Measurements from ENCODE around the gene PAPOLB. TPM values are rescaled to one million over a fixed set of nuclear protein-coding genes. Genes with fewer than 3 reads are reported as not detected.

PAPOLB gene
- total RNA-seq, 2 experiments from 2014 or later: not detected

GRCh38 chr7:4833691-4834600 lies 27.9 kb downstream of the PAPOLB start:
- ATAC-seq (ENCODE audit: low read depth) (no peak), DNase-seq (no peak)
- H3K4me1 Mint-ChIP-seq: peaks cover 4% of the 10 kb centered on the region
- H3K9me3 Mint-ChIP-seq: no peaks in the 10 kb centered on the region
- peaks cover 4% of the 10 kb centered on the region for H3K27me3 Mint-ChIP-seq
- no peak overlapping the region for H3K27ac Mint-ChIP-seq
- no peak overlapping the region for H3K4me3 Mint-ChIP-seq
- no peaks in the 10 kb centered on the region for H3K36me3 Mint-ChIP-seq
- POLR2A ChIA-PET: no interaction called here

GRCh38 chr7:4833176-4833575 lies 28.7 kb downstream of the PAPOLB start:
- DNase-seq: no peak
- Mint-ChIP-seq H3K27me3 (peaks cover 4% of the 10 kb centered on the region), H3K9me3 (no peaks in the 10 kb centered on the region), H3K27ac (no peak overlapping the region), H3K4me1 (peaks cover 4% of the 10 kb centered on the region), H3K4me3 (no peak overlapping the region), H3K36me3 (no peaks in the 10 kb centered on the region)
- POLR2A ChIA-PET: no interaction called here
- no peak for ATAC-seq (ENCODE audit: low read depth)

- POLR2A ChIA-PET: interaction anchor here (0.6 to 0.7 kb wide), 2 partner anchors 431 to 1440 kb away, joined by 3 to 4 read pairs; no protein-coding TSS in a partner anchor
- Mint-ChIP-seq H3K27ac (no peak overlapping the region), H3K27me3 (peaks cover 4% of the 10 kb centered on the region), H3K4me3 (no peak overlapping the region), H3K9me3 (no peaks in the 10 kb centered on the region), H3K36me3 (no peaks in the 10 kb centered on the region), H3K4me1 (peaks cover 4% of the 10 kb centered on the region)
- DNase-seq (no peak), ATAC-seq (ENCODE audit: low read depth) (no peak)
These were observed 29.1 kb downstream of the PAPOLB start for GRCh38 chr7:4832711-4833110.

GRCh38 chr7:4831723-4832495 lies 29.9 kb downstream of the PAPOLB start:
- DNase-seq (no peak), ATAC-seq (ENCODE audit: low read depth) (no peak)
- H3K9me3 Mint-ChIP-seq: no peaks in the 10 kb centered on the region
- H3K27ac Mint-ChIP-seq: no peak overlapping the region
- peaks cover 4% of the 10 kb centered on the region for H3K27me3 Mint-ChIP-seq
- no peak overlapping the region for H3K4me3 Mint-ChIP-seq
- H3K4me1 Mint-ChIP-seq: peaks cover 4% of the 10 kb centered on the region
- POLR2A ChIA-PET: interaction anchor here (0.6 to 0.7 kb wide), 2 partner anchors 432 to 1441 kb away, joined by 3 to 4 read pairs; no protein-coding TSS in a partner anchor
- H3K36me3 Mint-ChIP-seq: no peaks in the 10 kb centered on the region

- Mint-ChIP-seq H3K4me1 (peaks cover 4% of the 10 kb centered on the region), H3K27me3 (peaks cover 4% of the 10 kb centered on the region), H3K36me3 (no peaks in the 10 kb centered on the region), H3K9me3 (no peaks in the 10 kb centered on the region), H3K27ac (no peak overlapping the region), H3K4me3 (no peak overlapping the region)
- ATAC-seq (ENCODE audit: low read depth): peak; percentile 76
- POLR2A ChIA-PET: no interaction called here
- peak; percentile 60 for DNase-seq
These were observed 31.7 kb downstream of the PAPOLB start for GRCh38 chr7:4830176-4830575.

GRCh38 chr7:4828720-4829383 lies 33.0 kb downstream of the PAPOLB start:
- H3K27ac Mint-ChIP-seq: no peak overlapping the region
- DNase-seq: no peak
- POLR2A ChIA-PET: no interaction called here
- no peak for ATAC-seq (ENCODE audit: low read depth)
- H3K36me3 Mint-ChIP-seq: no peaks in the 10 kb centered on the region
- peaks cover 4% of the 10 kb centered on the region for H3K27me3 Mint-ChIP-seq
- H3K4me1 Mint-ChIP-seq: peaks cover 4% of the 10 kb centered on the region
- no peak overlapping the region for H3K4me3 Mint-ChIP-seq
- no peaks in the 10 kb centered on the region for H3K9me3 Mint-ChIP-seq

- POLR2A ChIA-PET: no interaction called here
- Mint-ChIP-seq H3K27ac (no peak overlapping the region), H3K4me1 (peaks cover 1% of the 10 kb centered on the region), H3K4me3 (no peak overlapping the region), H3K36me3 (no peaks in the 10 kb centered on the region), H3K9me3 (no peaks in the 10 kb centered on the region), H3K27me3 (peaks cover 1% of the 10 kb centered on the region)
- DNase-seq (no peak), ATAC-seq (ENCODE audit: low read depth) (no peak)
These were observed 36.7 kb downstream of the PAPOLB start for GRCh38 chr7:4825081-4825480.

- Mint-ChIP-seq H3K27me3 (no peaks in the 10 kb centered on the region), H3K27ac (no peak overlapping the region), H3K36me3 (no peaks in the 10 kb centered on the region), H3K4me3 (no peak overlapping the region), H3K4me1 (no peaks in the 10 kb centered on the region), H3K9me3 (no peaks in the 10 kb centered on the region)
- POLR2A ChIA-PET: no interaction called here
- DNase-seq (no peak), ATAC-seq (ENCODE audit: low read depth) (no peak)
These were observed 37.6 kb downstream of the PAPOLB start for GRCh38 chr7:4824120-4824775.

- Mint-ChIP-seq H3K4me3 (no peak overlapping the region), H3K4me1 (no peaks in the 10 kb centered on the region), H3K27ac (no peak overlapping the region), H3K9me3 (no peaks in the 10 kb centered on the region), H3K36me3 (no peaks in the 10 kb centered on the region), H3K27me3 (no peaks in the 10 kb centered on the region)
- DNase-seq (no peak), ATAC-seq (ENCODE audit: low read depth) (no peak)
- POLR2A ChIA-PET: no interaction called here
These were observed 38.2 kb downstream of the PAPOLB start for GRCh38 chr7:4823441-4824119.

- ATAC-seq (ENCODE audit: low read depth): no peak
- DNase-seq: no peak
- Mint-ChIP-seq H3K27ac (no peak overlapping the region), H3K36me3 (no peaks in the 10 kb centered on the region), H3K4me3 (no peak overlapping the region), H3K4me1 (no peaks in the 10 kb centered on the region), H3K27me3 (no peaks in the 10 kb centered on the region), H3K9me3 (no peaks in the 10 kb centered on the region)
- POLR2A ChIA-PET: no interaction called here
These were observed 39.2 kb downstream of the PAPOLB start for GRCh38 chr7:4822677-4823076.

- no peaks in the 10 kb centered on the region for H3K4me1 Mint-ChIP-seq
- H3K27me3 Mint-ChIP-seq: no peaks in the 10 kb centered on the region
- POLR2A ChIA-PET: no interaction called here
- H3K9me3 Mint-ChIP-seq: no peaks in the 10 kb centered on the region
- DNase-seq (no peak), ATAC-seq (ENCODE audit: low read depth) (no peak)
- H3K4me3 Mint-ChIP-seq: no peak overlapping the region
- no peaks in the 10 kb centered on the region for H3K36me3 Mint-ChIP-seq
- H3K27ac Mint-ChIP-seq: no peak overlapping the region
These were observed 40.8 kb downstream of the PAPOLB start for GRCh38 chr7:4820967-4821471.

- no peak overlapping the region for H3K4me3 Mint-ChIP-seq
- no peaks in the 10 kb centered on the region for H3K4me1 Mint-ChIP-seq
- no peaks in the 10 kb centered on the region for H3K9me3 Mint-ChIP-seq
- POLR2A ChIA-PET: no interaction called here
- H3K36me3 Mint-ChIP-seq: no peaks in the 10 kb centered on the region
- H3K27me3 Mint-ChIP-seq: no peaks in the 10 kb centered on the region
- DNase-seq (no peak), ATAC-seq (ENCODE audit: low read depth) (no peak)
- no peak overlapping the region for H3K27ac Mint-ChIP-seq
These were observed 41.3 kb downstream of the PAPOLB start for GRCh38 chr7:4820405-4820966.

Measured in activated naive CD8-positive, alpha-beta T cell treated with anti-CD3 and anti-CD28 coated beads, Interleukin-2, amount 10 ng/mL, durations not matched to agents 7 days and 5 days (primary cell).